MCF 10A (cell line): ENCODE data around the gene TNFRSF6B. TPM values are rescaled to one million over a fixed set of nuclear protein-coding genes. Genes with fewer than 3 reads are reported as not detected.
"Not testable (repeated sequence)": the region's sequence is repeated elsewhere in the genome, so short reads cannot be mapped to it uniquely, and the experiment has no call there.

ENCODE experiments used
- BruUV-seq: library from RNA; stranded (reverse); fragments of 400-500 nt; replicated peaks from 2 replicates; lab custom pipeline; 2021; lab: Mats Ljungman, UMichigan
- CTCF ChIA-PET: fragments of 300-600 bp; sonication (Branson Sonifier 250); formaldehyde crosslinking; extraction: SDS; loops from one replicate; lab custom pipeline; 2021; ENCODE audit warnings: antibody characterized with exemption, inconsistent platforms; lab: Yijun Ruan, JAX
- POLR2A ChIA-PET: fragments of 300-600, 350-650 bp; sonication (Branson Sonifier 250); formaldehyde crosslinking; extraction: SDS; loops from one replicate; lab custom pipeline; 2020; ENCODE audit warnings: antibody characterized with exemption, inconsistent platforms; lab: Yijun Ruan, JAX
- DNase-seq: peaks from one replicate; pipeline ENCODE4 v3.0.0-alpha.2; 2018; ENCODE audit not compliant: unreplicated experiment
- H3K27ac Mint-ChIP-seq: one replicate; pipeline ENCODE4 v1.8.0; 2022; ENCODE audit warnings: mild to moderate bottlenecking, low read depth, mixed read lengths; ENCODE audit not compliant: unreplicated experiment
- H3K27me3 Mint-ChIP-seq: one replicate; pipeline ENCODE4 v1.8.0; 2022; ENCODE audit warnings: mixed read lengths; ENCODE audit not compliant: insufficient read depth, unreplicated experiment
- H3K36me3 Mint-ChIP-seq: one replicate; pipeline ENCODE4 v1.8.0; 2022; ENCODE audit warnings: mild to moderate bottlenecking, moderate library complexity, mixed read lengths; ENCODE audit not compliant: insufficient read depth, unreplicated experiment
- H3K4me1 Mint-ChIP-seq: one replicate; pipeline ENCODE4 v1.8.0; 2022; ENCODE audit warnings: mixed read lengths; ENCODE audit not compliant: insufficient read depth, unreplicated experiment
- H3K4me3 Mint-ChIP-seq: one replicate; pipeline ENCODE4 v1.8.0; 2022; ENCODE audit warnings: mild to moderate bottlenecking, moderate library complexity, mixed read lengths; ENCODE audit not compliant: unreplicated experiment
- H3K9me3 Mint-ChIP-seq: one replicate; pipeline ENCODE4 v1.8.0; 2022; ENCODE audit warnings: mixed read lengths; ENCODE audit not compliant: unreplicated experiment
- CTCF ChIP-seq: fragments of 200-600 bp; IDR thresholded peaks from one replicate; pipeline ENCODE4 v1.8.0; 2022; ENCODE audit warnings: antibody characterized with exemption, mild to moderate bottlenecking; ENCODE audit not compliant: unreplicated experiment
- intact Hi-C: fragments of 100-400 bp; cut with micrococcal nuclease; formaldehyde crosslinking; loops from 2 replicates; pipeline ENCODE4 v1.14.1; 2022
- total RNA-seq: library from RNA; stranded (reverse); gene quantifications from 2 replicates; pipeline ENCODE4 v1.2.3, GENCODE V29; 2022

TNFRSF6B gene
- total RNA-seq, 1 experiment from 2014 or later = 24.4 TPM

- TF ChIP-seq CTCF = no peak
- Mint-ChIP-seq H3K36me3 (peaks cover 29% of the 10 kb centered on the region), H3K27ac (no peak overlapping the region), H3K4me1 (no peaks in the 10 kb centered on the region), H3K9me3 (no peaks in the 10 kb centered on the region), H3K27me3 (no peaks in the 10 kb centered on the region), H3K4me3 (no peak overlapping the region)
- CTCF ChIA-PET = interaction anchor here (0.7 to 0.9 kb wide), 2 partner anchors 33 to 127 kb away, joined by 4 read pairs; no protein-coding TSS in a partner anchor
- no peak for DNase-seq
- intact Hi-C loops = no loop called here
- POLR2A ChIA-PET = interaction anchor here (0.8 to 1.3 kb wide), 2 partner anchors 7 to 24 kb away, joined by 3 read pairs; partner anchors contain the start of gene RTEL1
- BruUV-seq = no TSS peak
Measured at GRCh38 chr20:63665708-63666107, 30.7 kb upstream of the TNFRSF6B start.

- POLR2A ChIA-PET = interaction anchor here (0.7 to 1.1 kb wide), 3 partner anchors 11 to 14 kb away, joined by 3 to 4 read pairs (median 3); no protein-coding TSS in a partner anchor
- TF ChIP-seq CTCF = no peak
- DNase-seq = no peak
- Mint-ChIP-seq H3K36me3 (peaks cover 28% of the 10 kb centered on the region), H3K4me1 (no peaks in the 10 kb centered on the region), H3K4me3 (no peak overlapping the region), H3K9me3 (no peaks in the 10 kb centered on the region), H3K27ac (no peak overlapping the region), H3K27me3 (no peaks in the 10 kb centered on the region)
- CTCF ChIA-PET = no interaction called here
- intact Hi-C loops = no loop called here
- no TSS peak for BruUV-seq
Measured at GRCh38 chr20:63667858-63668257, 28.6 kb upstream of the TNFRSF6B start.

GRCh38 chr20:63668351-63668750 is 28.1 kb upstream of the TNFRSF6B start:
- ChIA-PET CTCF (interaction anchor here (0.6 to 1.1 kb wide), 2 partner anchors 21 to 26 kb away, joined by 3 to 4 read pairs; no protein-coding TSS in a partner anchor), POLR2A (interaction anchor here (0.8 to 1.2 kb wide), 3 partner anchors 10 to 14 kb away, joined by 3 to 5 read pairs (median 3); partner anchors contain the start of gene RTEL1)
- DNase-seq = no peak
- no peaks in the 10 kb centered on the region for H3K9me3 Mint-ChIP-seq
- intact Hi-C loops = no loop called here
- no peaks in the 10 kb centered on the region for H3K27me3 Mint-ChIP-seq
- H3K4me3 Mint-ChIP-seq = no peak overlapping the region
- BruUV-seq = no TSS peak
- peaks cover 28% of the 10 kb centered on the region for H3K36me3 Mint-ChIP-seq
- H3K4me1 Mint-ChIP-seq = no peaks in the 10 kb centered on the region
- TF ChIP-seq CTCF = no peak
- H3K27ac Mint-ChIP-seq = no peak overlapping the region

GRCh38 chr20:63671695-63672094 is 24.8 kb upstream of the TNFRSF6B start:
- H3K4me1 Mint-ChIP-seq, BruUV-seq, H3K4me3 Mint-ChIP-seq, DNase-seq, H3K9me3 Mint-ChIP-seq, CTCF ChIA-PET, intact Hi-C loops, H3K27ac Mint-ChIP-seq, H3K27me3 Mint-ChIP-seq: not testable (repeated sequence)
- H3K36me3 Mint-ChIP-seq = peaks cover 24% of the 10 kb centered on the region
- POLR2A ChIA-PET = interaction anchor here (0.6 to 1.9 kb wide), 3 partner anchors 11 to 120 kb away, joined by 3 to 10 read pairs (median 4); partner anchors contain the start of gene RTEL1
